ENCODE measurements around the gene GRIK4. TPM values are rescaled to one million over a fixed set of nuclear protein-coding genes. Genes with fewer than 3 reads are reported as not detected.

The GRIK4 gene
- total RNA-seq, 2 donors from 2014 or later: 0.05 to 1.7 TPM

- Histone ChIP-seq H3K9me3 (no peaks in the 10 kb centered on the region), H3K27me3 (replicated peaks; ENCODE audit: insufficient read depth) (no peaks in the 10 kb centered on the region), H3K36me3 (no peaks in the 10 kb centered on the region), H3K4me3 (no peak overlapping the region), H3K27ac (no peak overlapping the region), H3K4me1 (replicated peaks) (no peaks in the 10 kb centered on the region)
- intact Hi-C loops (cut with DNase I): no loop called here
- no peak for TF ChIP-seq POLR2A (IDR thresholded peaks at IDR 0.05)
- TF ChIP-seq CTCF (IDR thresholded peaks at IDR 0.05): no peak
- no peak for TF ChIP-seq POLR2AphosphoS5 (IDR thresholded peaks at IDR 0.05)
- 91% methylated on average over 5 of the region's 5 CpGs for WGBS
- DNase-seq (ENCODE audit: low spot score): no peak
Observed at GRCh38 chr11:120550007-120550406, 38.5 kb downstream of the GRIK4 start.

GRCh38 chr11:120551191-120551590 lies 39.6 kb downstream of the GRIK4 start:
- no peaks in the 10 kb centered on the region for H3K27me3 ChIP-seq (replicated peaks; ENCODE audit: insufficient read depth)
- no peak for DNase-seq (ENCODE audit: low spot score)
- no peaks in the 10 kb centered on the region for H3K4me1 ChIP-seq (replicated peaks)
- intact Hi-C loops (cut with DNase I): no loop called here
- H3K4me3 ChIP-seq: no peak overlapping the region
- no peaks in the 10 kb centered on the region for H3K9me3 ChIP-seq
- H3K27ac ChIP-seq: no peak overlapping the region
- TF ChIP-seq POLR2AphosphoS5 (IDR thresholded peaks at IDR 0.05) (no peak), POLR2A (IDR thresholded peaks at IDR 0.05) (no peak), CTCF (IDR thresholded peaks at IDR 0.05) (no peak)
- 74% methylated on average over 7 of the region's 7 CpGs for WGBS
- H3K36me3 ChIP-seq: no peaks in the 10 kb centered on the region

DNA sequence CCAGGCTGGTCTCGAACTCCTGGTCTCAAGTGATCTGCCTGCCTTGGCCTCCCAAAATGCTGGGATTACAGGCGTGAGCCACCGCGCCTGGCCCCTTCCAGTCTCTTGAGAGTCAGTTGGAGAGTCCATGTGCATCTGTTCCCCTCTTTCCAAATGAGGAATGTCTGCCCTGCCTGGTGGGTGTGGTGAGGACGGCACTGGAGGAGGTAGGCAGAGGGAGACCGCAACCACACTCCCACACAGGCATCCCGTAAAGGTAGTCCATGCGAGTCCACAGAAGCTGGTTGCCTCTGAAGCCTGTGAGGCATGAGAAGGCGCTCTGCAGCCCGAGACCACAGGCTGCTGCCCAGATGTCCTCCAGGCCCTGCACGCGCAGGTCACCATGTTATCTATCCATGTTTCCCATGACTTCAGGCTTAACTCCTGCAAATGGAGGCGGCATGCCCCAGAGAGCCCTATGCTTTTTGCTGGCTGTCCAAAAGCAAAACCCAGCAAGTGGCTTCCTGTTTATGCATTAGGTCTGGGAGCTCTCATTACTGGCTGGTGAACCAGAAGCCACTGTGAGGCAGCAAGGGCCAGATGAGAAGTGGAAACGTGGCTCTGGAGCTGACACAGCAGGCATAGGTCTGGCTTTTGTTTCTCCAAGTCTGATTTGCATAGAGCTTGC lies 43.4 kb downstream of the GRIK4 start:
- intact Hi-C loops (cut with DNase I): no loop called here
- Histone ChIP-seq H3K4me1 (replicated peaks) (no peaks in the 10 kb centered on the region), H3K27me3 (replicated peaks; ENCODE audit: insufficient read depth) (no peaks in the 10 kb centered on the region), H3K36me3 (no peaks in the 10 kb centered on the region), H3K4me3 (no peak overlapping the region), H3K9me3 (no peaks in the 10 kb centered on the region), H3K27ac (no peak overlapping the region)
- TF ChIP-seq POLR2AphosphoS5 (IDR thresholded peaks at IDR 0.05) (no peak), POLR2A (IDR thresholded peaks at IDR 0.05) (no peak), CTCF (IDR thresholded peaks at IDR 0.05) (no peak)
- WGBS: 93% methylated on average over 14 of the region's 14 CpGs
- DNase-seq (ENCODE audit: low spot score): no peak

- Histone ChIP-seq H3K36me3 (no peaks in the 10 kb centered on the region), H3K9me3 (no peaks in the 10 kb centered on the region), H3K4me3 (no peak overlapping the region), H3K27ac (no peak overlapping the region), H3K4me1 (replicated peaks) (no peaks in the 10 kb centered on the region), H3K27me3 (replicated peaks; ENCODE audit: insufficient read depth) (no peaks in the 10 kb centered on the region)
- WGBS: 82% methylated on average over 11 of the region's 11 CpGs
- DNase-seq (ENCODE audit: low spot score): no peak
- no peak for TF ChIP-seq CTCF (IDR thresholded peaks at IDR 0.05)
- no peak for TF ChIP-seq POLR2AphosphoS5 (IDR thresholded peaks at IDR 0.05)
- no peak for TF ChIP-seq POLR2A (IDR thresholded peaks at IDR 0.05)
- intact Hi-C loops (cut with DNase I): no loop called here
Observed at GRCh38 chr11:120555433-120555773, 43.9 kb downstream of the GRIK4 start.

- no peak for DNase-seq (ENCODE audit: low spot score)
- H3K27me3 ChIP-seq (replicated peaks; ENCODE audit: insufficient read depth): no peaks in the 10 kb centered on the region
- WGBS: 89% methylated on average over 9 of the region's 9 CpGs
- no peaks in the 10 kb centered on the region for H3K4me1 ChIP-seq (replicated peaks)
- TF ChIP-seq POLR2AphosphoS5 (IDR thresholded peaks at IDR 0.05): no peak
- no peak for TF ChIP-seq CTCF (IDR thresholded peaks at IDR 0.05)
- TF ChIP-seq POLR2A (IDR thresholded peaks at IDR 0.05): no peak
- no peaks in the 10 kb centered on the region for H3K36me3 ChIP-seq
- intact Hi-C loops (cut with DNase I): no loop called here
- H3K27ac ChIP-seq: no peak overlapping the region
- H3K4me3 ChIP-seq: no peak overlapping the region
- no peaks in the 10 kb centered on the region for H3K9me3 ChIP-seq
Observed at GRCh38 chr11:120556797-120557196, 45.2 kb downstream of the GRIK4 start.
